D721Med (cell line): Measurements from ENCODE around the gene OCLN.
"Not testable (repeated sequence)": the region's sequence is repeated elsewhere in the genome, so short reads cannot be mapped to it uniquely, and the experiment has no call there.

Experiments
- DNase-seq: peaks from one replicate; pipeline ENCODE4 v3.0.0; 2011; ENCODE audit warnings: low spot score; ENCODE audit not compliant: insufficient read length
- FAIRE-seq: peaks from 2 replicates; lab custom pipeline; 2011; peaks lifted over from hg19 to GRCh38; lab: Jason Lieb, UNC
- TF ChIP-seq, protein P1 (sequence below): IDR thresholded peaks from 2 replicates; pipeline ENCODE4 v1.5.1; 2012; ENCODE audit warnings: mild to moderate bottlenecking, control low read depth; ENCODE audit not compliant: insufficient read depth; ENCODE audit errors: missing control alignments

OCLN gene

DNA sequence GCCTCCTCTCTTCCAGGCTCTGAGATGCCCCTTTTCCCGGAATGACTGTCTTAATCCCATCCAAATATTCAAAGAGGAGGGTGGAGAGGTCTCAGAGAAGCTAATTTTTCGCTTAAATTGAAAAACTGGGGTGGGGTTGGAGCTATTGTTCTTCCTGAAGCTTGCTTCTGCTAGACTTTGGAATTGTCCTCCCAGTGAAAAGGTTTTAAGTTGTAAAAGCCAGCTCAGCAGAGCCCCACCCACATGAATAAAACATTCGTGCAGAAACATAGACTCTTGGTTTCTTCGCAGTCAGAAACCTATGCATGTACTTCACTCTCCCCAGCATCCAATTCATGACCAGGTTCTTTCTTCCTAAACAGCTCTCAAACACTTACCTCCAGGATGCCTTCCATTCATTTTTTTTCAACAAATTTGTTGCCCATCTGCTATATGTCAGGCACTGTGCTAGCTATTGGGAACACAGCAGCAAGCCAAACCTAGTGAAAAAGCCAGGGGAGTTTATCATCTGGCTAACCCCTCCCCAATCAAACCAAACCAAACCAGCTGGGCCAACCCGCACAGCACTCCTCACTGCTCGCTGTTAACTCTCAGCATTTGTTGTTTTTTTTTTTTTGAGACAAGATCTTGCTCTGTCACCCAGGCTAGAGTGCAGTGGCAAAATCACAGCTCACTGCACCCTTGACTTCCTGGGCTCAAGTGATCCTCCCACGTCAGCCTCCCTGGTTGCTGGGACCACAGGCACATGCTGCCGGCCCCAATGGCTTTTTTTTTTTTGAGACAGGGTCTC, 37.9 kb upstream of the OCLN start:
- TF ChIP-seq, protein P1, sequence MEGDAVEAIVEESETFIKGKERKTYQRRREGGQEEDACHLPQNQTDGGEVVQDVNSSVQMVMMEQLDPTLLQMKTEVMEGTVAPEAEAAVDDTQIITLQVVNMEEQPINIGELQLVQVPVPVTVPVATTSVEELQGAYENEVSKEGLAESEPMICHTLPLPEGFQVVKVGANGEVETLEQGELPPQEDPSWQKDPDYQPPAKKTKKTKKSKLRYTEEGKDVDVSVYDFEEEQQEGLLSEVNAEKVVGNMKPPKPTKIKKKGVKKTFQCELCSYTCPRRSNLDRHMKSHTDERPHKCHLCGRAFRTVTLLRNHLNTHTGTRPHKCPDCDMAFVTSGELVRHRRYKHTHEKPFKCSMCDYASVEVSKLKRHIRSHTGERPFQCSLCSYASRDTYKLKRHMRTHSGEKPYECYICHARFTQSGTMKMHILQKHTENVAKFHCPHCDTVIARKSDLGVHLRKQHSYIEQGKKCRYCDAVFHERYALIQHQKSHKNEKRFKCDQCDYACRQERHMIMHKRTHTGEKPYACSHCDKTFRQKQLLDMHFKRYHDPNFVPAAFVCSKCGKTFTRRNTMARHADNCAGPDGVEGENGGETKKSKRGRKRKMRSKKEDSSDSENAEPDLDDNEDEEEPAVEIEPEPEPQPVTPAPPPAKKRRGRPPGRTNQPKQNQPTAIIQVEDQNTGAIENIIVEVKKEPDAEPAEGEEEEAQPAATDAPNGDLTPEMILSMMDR: no peak
- FAIRE-seq: no peak
- DNase-seq: no peak

DNA sequence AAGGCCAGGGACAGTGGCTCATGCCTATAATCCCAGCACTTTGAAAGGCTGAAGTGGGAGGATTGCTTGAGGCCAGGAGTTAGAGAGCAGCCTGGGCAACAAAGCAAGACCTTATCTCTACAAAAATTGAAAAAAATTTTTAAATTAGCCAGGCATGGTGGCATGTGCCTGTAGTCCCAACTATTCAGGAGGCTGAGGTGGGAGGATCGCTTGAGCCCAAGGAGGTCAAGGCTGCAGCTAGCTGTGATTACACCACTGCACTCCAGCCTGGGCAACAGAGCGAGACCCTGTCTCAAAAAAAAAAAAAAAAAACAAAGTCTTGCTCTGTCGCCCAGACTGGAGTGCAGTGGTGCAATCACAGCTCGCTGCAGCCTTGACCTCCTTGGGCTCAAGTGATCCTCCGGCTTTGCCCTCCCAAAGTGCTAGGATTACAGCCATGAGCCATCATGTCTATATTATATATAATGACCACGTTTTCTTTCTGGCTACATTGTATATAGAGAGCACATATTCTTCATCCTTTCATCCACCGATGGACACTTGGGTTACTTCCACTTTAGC, 37.1 kb upstream of the OCLN start:
- DNase-seq, FAIRE-seq: not testable (repeated sequence)

DNA sequence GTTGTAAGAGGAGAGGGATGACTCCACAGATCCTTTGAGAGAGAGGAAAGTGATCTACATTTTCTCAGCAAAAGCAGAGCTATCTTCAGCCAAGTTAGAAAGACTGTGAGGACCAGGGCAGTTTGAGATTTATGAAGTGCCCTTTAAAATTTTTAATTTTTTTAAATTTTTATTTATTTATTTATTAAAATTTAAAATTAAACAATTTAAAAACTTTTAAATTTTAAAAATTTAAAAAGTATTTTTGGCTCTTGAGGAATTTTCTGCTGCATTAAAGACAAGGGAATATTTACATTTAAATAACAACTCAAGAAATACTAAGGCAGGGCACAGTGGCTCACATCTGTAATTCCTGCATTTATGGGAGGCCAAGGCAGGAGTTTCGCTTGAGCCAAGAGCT, 30.4 kb upstream of the OCLN start:
- TF ChIP-seq, protein P1: no peak
- FAIRE-seq (no peak), DNase-seq (no peak)

DNA sequence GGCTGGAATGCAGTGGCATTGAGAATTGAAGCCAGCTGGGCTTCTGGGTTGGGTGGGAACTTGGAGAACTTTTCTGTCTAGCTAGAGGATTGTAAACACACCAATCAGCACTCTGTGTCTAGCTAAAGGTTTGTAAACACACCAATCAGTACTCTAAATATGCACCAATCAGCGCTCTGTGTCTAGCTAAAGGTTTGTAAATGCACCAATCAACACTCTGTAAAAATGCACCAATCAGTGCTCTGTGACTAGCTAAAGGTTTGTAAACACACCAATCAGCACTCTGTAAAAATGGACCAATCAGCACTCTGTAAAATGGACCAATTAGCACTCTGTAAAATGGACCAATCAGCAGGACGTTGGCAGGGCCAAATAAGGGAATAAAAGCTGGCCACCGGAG, 26.2 kb upstream of the OCLN start:
- not testable (repeated sequence) for DNase-seq, FAIRE-seq

DNA sequence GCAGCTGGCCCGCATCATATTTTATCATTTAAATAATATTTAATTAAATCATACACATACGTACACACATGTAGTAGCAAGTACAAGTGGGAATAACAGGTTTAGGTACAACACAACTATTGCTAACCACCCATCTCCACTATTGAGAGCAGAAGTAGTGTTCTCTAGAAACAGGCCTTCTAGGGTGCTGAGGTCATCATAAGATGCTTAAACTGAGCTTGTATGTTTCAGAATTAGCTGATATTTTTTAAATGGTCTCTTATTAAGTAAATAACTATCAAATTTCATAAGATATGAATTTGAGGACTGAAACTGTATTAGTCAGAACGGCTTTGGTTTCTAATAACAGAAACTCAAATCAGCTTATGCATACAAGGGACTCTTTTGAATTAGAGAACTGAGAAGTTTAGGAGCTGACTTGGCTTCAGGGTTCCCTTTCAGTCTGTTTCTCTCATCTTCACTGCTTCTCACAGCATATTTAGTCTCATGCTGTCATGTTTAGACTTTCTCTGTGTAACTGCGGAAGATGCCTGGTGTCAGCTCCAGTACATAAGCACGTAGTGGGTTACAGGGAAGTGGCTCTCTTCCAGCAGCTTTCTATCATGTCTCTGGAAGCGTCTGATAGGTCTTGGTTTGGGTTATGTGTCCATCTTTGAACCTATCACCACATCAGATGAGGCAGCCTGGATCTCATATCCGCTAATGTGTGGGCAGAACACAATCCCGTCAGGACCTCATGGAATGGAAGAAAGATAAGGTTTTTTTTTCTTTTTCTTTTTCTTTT, 25.0 kb upstream of the OCLN start:
- FAIRE-seq (no peak), DNase-seq (no peak)
- TF ChIP-seq, protein P1: no peak

DNA sequence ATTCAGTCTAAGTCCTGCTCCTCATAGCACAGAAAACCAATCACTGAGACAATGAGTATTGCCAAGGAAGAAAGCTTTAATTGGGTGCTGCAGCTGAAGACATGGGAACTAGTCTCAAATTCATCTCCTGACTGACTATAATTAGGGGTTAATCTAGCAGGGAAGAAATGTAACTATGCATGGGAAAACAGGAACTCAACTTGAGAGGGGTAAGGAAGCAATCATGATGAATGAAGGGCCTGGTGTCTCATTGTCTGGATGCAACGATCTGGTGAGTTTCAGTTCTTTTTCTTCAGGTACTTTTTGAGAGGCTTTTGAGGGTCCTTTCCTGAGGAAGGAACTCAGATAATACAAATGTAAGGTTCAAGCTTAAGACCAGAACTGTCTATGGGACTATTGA, 24.0 kb upstream of the OCLN start:
- FAIRE-seq: no peak
- DNase-seq: no peak
- TF ChIP-seq, protein P1: no peak

DNA sequence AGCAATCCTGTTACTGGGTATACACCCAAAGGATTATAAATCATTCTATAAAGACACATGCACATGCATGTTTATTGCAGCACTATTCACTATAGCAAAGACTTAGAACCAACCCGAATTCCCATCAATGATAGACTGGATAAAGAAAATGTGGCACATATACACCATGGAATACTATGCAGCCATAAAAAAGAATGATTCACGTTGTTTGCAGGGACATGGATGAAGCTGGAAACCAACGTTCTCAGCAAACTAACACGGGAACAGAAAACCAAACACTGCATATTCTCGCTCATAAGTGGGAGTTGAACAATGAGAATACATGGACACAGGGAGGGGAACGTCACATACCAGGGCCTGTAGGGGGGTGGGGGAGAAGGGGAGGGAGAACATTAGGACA, 21.1 kb upstream of the OCLN start:
- not testable (repeated sequence) for FAIRE-seq, DNase-seq

DNA sequence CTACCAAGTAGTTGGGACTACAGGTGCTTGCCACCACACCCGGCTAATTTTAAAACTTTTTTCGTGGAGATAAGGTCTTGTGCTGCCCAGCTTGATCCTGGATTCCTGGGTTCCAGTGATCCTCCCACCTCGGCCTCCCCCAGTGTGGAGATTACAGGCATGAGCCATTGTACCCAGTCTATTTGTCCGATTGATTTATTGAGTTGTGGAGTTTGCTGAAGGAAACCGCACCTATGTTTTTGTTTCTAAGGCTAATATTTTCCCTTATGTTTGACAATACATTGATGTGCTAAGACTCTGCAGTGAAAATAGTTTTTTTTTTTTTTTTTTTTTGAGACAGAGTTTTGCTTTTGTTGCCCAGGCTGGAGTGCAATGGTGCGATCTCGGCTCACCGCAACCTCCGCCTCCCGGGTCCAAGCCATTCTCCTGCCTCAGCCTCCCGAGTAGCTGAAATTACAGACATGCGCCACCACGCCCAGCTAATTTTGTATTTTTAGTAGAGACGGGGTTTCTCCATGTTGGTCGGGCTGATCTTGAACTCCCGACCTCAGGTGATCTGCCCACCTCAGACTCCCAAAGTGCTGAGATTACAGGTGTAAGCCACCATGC, 20.0 kb upstream of the OCLN start:
- not testable (repeated sequence) for DNase-seq, FAIRE-seq

DNA sequence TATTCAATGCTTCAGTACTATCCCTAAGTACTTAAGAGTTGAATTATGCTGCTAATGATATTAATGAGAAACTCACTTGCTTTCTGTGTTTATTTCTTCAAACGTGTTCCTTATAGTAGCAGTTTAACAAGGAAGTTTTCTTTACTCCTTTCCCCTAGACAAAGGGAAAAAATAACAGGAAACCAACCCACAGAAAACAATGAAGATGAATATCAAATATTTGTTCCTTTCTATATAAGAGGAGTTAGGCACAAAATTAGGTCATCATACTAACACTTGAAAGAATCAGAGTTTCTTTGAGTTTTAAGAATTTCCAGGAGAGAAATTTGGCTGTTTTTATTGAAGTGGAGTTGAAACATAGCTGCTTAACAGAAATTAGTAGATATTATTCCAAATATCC, 15.4 kb upstream of the OCLN start:
- TF ChIP-seq, protein P1: no peak
- FAIRE-seq (no peak), DNase-seq (no peak)

DNA sequence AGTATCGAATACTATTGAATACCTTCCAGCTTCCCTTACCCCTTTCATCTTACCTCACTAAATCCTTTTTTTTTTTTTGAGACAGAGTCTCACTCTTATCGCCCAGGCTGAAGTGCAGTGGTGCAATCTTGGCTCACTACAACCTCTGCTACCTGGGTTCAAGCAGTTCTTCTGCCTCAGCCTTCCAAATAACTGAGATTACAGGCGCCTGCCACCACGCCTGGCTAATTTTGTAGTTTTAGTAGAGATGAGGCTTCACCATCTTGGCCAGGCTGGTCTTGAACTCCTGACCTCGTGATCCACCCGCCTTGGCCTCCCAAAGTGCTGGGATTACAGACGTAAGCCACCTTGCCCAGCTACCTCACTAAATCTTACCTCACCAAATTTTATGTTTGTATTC, 14.3 kb upstream of the OCLN start:
- not testable (repeated sequence) for DNase-seq, FAIRE-seq
